ENCODE measurements around the gene PPFIBP1. TPM values are rescaled to one million over a fixed set of nuclear protein-coding genes. Genes with fewer than 3 reads are reported as not detected.
A peak's percentile ranks its signal among the peaks of the same experiment; 100 is the strongest.

The PPFIBP1 gene
- total RNA-seq, 3 donors from 2014 or later, result 37.0 to 79.4 (median 40.4) TPM

- peak in 1 of 3 donors; percentile 12 for DNase-seq
- H3K9me3 ChIP-seq, result no peaks in the 10 kb centered on the region
- intact Hi-C loops (cut with DNase I, micrococcal nuclease), result no loop called here
These were observed 2.9 kb upstream of the PPFIBP1 start for GRCh38 chr12:27521066-27521465.

DNA sequence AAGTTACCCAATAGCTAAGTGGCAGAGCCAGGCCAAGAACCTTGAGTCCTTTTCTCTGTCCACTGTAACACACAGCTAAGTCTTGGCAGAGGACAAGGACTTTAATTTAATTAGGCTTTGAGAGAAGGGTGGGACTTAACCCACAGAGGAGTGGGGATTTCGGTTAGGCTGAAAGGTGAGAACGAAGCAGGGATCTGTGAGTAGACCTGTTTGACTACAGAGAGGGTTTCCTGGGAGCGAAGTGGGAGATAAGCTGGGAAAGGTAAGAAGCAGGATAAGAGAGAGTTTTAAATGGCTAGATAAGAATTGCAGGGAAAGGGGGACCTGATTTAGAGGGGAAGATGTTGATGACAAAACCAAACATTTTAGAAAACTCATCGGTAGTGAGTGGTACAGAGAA, 2.0 kb upstream of the PPFIBP1 start:
- DNase-seq (no peak), ATAC-seq (no peak)
- TF ChIP-seq, protein P1, sequence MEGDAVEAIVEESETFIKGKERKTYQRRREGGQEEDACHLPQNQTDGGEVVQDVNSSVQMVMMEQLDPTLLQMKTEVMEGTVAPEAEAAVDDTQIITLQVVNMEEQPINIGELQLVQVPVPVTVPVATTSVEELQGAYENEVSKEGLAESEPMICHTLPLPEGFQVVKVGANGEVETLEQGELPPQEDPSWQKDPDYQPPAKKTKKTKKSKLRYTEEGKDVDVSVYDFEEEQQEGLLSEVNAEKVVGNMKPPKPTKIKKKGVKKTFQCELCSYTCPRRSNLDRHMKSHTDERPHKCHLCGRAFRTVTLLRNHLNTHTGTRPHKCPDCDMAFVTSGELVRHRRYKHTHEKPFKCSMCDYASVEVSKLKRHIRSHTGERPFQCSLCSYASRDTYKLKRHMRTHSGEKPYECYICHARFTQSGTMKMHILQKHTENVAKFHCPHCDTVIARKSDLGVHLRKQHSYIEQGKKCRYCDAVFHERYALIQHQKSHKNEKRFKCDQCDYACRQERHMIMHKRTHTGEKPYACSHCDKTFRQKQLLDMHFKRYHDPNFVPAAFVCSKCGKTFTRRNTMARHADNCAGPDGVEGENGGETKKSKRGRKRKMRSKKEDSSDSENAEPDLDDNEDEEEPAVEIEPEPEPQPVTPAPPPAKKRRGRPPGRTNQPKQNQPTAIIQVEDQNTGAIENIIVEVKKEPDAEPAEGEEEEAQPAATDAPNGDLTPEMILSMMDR (IDR thresholded peaks at IDR 0.05), result no peak
- no peak overlapping the region for H3K4me3 ChIP-seq
- intact Hi-C loops (cut with DNase I, micrococcal nuclease), result no loop called here
- peaks cover 5% of the 10 kb centered on the region for H3K4me1 ChIP-seq (ENCODE audit: low read depth)
- H3K36me3 ChIP-seq (ENCODE audit: low read depth), result no peaks in the 10 kb centered on the region
- H3K9me3 ChIP-seq, result no peaks in the 10 kb centered on the region

More at GRCh38 chr12:27521066-27521465, 2.9 kb upstream of the PPFIBP1 start:
- Histone ChIP-seq H3K36me3 (ENCODE audit: low read depth) (no peaks in the 10 kb centered on the region), H3K4me1 (ENCODE audit: low read depth) (peaks cover 5% of the 10 kb centered on the region), H3K4me3 (no peak overlapping the region)
- ATAC-seq, result no peak
- TF ChIP-seq, protein P1 (IDR thresholded peaks at IDR 0.05), result no peak

- TF ChIP-seq, protein P1 (IDR thresholded peaks at IDR 0.05), result no peak
- Histone ChIP-seq H3K9me3 (no peaks in the 10 kb centered on the region), H3K4me1 (ENCODE audit: low read depth) (peaks cover 5% of the 10 kb centered on the region), H3K4me3 (no peak overlapping the region), H3K36me3 (ENCODE audit: low read depth) (no peaks in the 10 kb centered on the region)
- ATAC-seq (no peak), DNase-seq (no peak)
- intact Hi-C loops (cut with DNase I, micrococcal nuclease), result no loop called here
These were observed 733 bp upstream of the PPFIBP1 start for GRCh38 chr12:27523305-27523641.

GRCh38 chr12:27524494-27524835, 459 bp downstream of the PPFIBP1 start:
- ATAC-seq, result peak; percentile 9
- intact Hi-C loops (cut with DNase I, micrococcal nuclease), result no loop called here
- TF ChIP-seq, protein P1 (IDR thresholded peaks at IDR 0.05), result no peak

DNA sequence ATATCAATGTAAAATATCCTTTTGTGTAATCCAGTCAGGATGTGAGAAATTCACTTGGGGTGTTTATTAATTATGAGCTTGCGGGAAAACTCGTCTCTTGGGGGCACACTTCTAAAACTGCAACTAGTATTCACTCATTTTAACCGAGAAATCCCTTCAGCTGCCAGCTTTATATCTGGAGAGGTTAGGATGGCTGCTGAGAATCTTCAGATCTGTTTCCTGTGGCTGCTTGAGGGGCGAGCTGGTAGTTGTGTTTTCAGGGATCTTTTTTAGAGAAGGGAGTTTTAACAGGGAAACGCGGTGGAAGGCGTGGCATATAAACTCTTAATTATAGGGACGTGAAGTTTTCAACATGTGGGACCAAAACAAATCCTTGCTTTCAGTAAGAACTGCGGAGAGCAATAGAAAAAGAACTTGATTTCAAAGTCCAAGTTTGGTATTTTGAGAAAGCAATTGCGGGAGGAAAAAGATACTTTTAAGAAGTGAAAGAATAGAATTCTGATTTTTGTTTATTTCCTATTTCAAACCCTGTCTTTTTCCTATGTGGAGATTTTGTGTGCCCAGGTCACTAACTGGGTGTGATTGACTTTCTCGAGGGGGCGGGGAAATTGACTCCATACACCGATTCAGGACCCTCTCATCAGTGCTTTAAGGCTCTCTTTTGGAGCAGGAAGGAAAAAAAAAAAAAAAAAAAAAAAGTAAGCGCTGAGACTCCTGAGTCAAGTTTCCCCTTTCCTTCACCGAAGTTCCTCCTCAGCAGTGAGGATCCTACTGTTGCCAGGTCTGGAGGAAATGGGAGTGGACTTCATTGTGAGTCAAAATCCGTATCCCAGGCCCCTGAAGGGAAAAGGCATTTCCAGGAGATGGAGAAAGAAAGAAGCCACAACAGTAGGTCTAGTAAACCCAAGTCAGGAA, 1.1 kb downstream of the PPFIBP1 start:
- ATAC-seq (no peak), DNase-seq (peak in 2 of 3 donors; percentile 36 to 57)
- Histone ChIP-seq H3K36me3 (ENCODE audit: low read depth) (no peaks in the 10 kb centered on the region), H3K4me3 (peak overlapping the region; percentile 42), H3K9me3 (no peaks in the 10 kb centered on the region), H3K4me1 (ENCODE audit: low read depth) (peaks cover 5% of the 10 kb centered on the region)
- TF ChIP-seq, protein P1 (IDR thresholded peaks at IDR 0.05), result no peak
- intact Hi-C loops (cut with DNase I, micrococcal nuclease), result no loop called here

More at GRCh38 chr12:27524494-27524835, 459 bp downstream of the PPFIBP1 start:
- Histone ChIP-seq H3K9me3 (no peaks in the 10 kb centered on the region), H3K36me3 (ENCODE audit: low read depth) (no peaks in the 10 kb centered on the region), H3K4me1 (ENCODE audit: low read depth) (peaks cover 5% of the 10 kb centered on the region), H3K4me3 (peak overlapping the region; percentile 42)
- no peak for DNase-seq

Measured in mucosa of descending colon (tissue), 3 donors.